Gastroesophageal sphincter (tissue), 4 donors: ENCODE results near the gene MCUB. TPM values are rescaled to one million over a fixed set of nuclear protein-coding genes. Genes with fewer than 3 reads are reported as not detected.

Source experiments
- ATAC-seq: fragments of 150-250 bp; one replicate; pipeline ENCODE4 v1.9.1; 2016; ENCODE audit warnings: mild to moderate bottlenecking, moderate library complexity
- H3K27ac ChIP-seq, 4 donors: fragments of 200-600 bp; sonication (generic) in 3 of 4; 1 replicate in 3 of 4; 2 replicates in 1 of 4; pipeline ENCODE4 v1.5.1; 2016 to 2019
- H3K27me3 ChIP-seq: fragments of 200-600 bp; sonication (generic); one replicate; pipeline ENCODE4 v1.5.1; 2019
- H3K36me3 ChIP-seq, 2 donors: fragments of 200-600 bp; sonication (generic); one replicate each; pipeline ENCODE4 v1.5.1; 2019; ENCODE audit warnings: control low read depth in 1 of 2
- H3K4me1 ChIP-seq, 3 donors: fragments of 200-600 bp; sonication (generic); 1 replicate in 2 of 3; 2 replicates in 1 of 3; pipeline ENCODE4 v1.5.1; 2016 to 2019; ENCODE audit warnings: control low read depth in 2 of 3
- H3K4me3 ChIP-seq, 2 donors: fragments of 200-600 bp; sonication (generic); one replicate each; pipeline ENCODE4 v1.5.1; 2019; ENCODE audit warnings: mild to moderate bottlenecking in 1 of 2, moderate library complexity in 1 of 2
- H3K9me3 ChIP-seq, 3 donors: fragments of 200-600 bp; sonication (generic); one replicate each; pipeline ENCODE4 v1.5.1; 2017 to 2019; ENCODE audit warnings: control low read depth in 2 of 3
- EP300 ChIP-seq: sonication (generic); formaldehyde crosslinking; IDR thresholded peaks from one replicate; pipeline ENCODE4 v1.6.1; 2017; ENCODE audit warnings: antibody characterized with exemption, mild to moderate bottlenecking
- POLR2A ChIP-seq, 2 donors: fragments of 450-650 bp; IDR thresholded peaks; one replicate each; pipeline ENCODE4 v1.6.1; 2017; ENCODE audit warnings: antibody characterized with exemption in 2 of 2, mild to moderate bottlenecking in 2 of 2, moderate library complexity in 1 of 2
- POLR2AphosphoS5 ChIP-seq: sonication (generic); formaldehyde crosslinking; IDR thresholded peaks from one replicate; pipeline ENCODE4 v1.6.1; 2017; ENCODE audit warnings: antibody characterized with exemption
- WGBS, 2 donors: methylation state at CpG; one replicate each; pipeline ENCODE4 v1.1.5; 2018; ENCODE audit warnings: low coverage in 1 of 2; 5-methylcytosine and 5-hydroxymethylcytosine counted together
- total RNA-seq, 4 donors: library from RNA; depleted of rRNA; stranded (reverse); fragments of >200 nt; gene quantifications; one replicate each; pipeline ENCODE4 v1.1.0, GENCODE V29; 2016
- TF ChIP-seq, protein P1 (sequence below), 4 experiments: fragments of 200-600 bp in 2 of 4; fragments of 450-650 bp in 2 of 4; sonication (generic) in 1 of 4; IDR thresholded peaks; one replicate each; pipeline ENCODE4 v1.5.1; 2017 to 2019; ENCODE audit warnings: antibody characterized with exemption in 4 of 4, mild to moderate bottlenecking in 2 of 4, moderate library complexity in 2 of 4

The MCUB gene
- total RNA-seq, 4 donors from 2014 or later, result 3.9 to 33.4 (median 13.3) TPM

DNA sequence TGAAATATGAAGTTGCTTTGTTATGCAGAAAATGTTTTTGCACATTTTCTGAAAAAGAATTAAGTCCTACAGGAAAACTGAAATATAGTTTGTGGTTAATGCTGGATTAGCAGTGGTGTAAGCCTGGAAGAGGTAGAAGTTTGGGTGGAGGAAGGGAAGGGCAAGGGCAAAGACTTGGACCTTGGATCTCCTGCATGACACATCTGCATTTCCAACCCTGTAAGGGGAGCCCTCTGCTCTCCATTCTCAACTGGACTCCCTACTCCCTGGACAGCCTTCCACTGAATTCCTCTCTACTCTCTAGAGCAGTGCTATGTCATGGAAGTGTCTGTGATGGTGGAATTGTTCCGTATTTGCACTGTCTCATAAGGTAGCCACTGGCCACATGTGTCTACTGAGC lies 138.6 kb downstream of the MCUB start:
- ATAC-seq, result no peak
- no peak for TF ChIP-seq POLR2AphosphoS5
- no peak for TF ChIP-seq POLR2A (IDR thresholded peaks at IDR 0.05)
- no peak for TF ChIP-seq EP300
- TF ChIP-seq, protein P1, sequence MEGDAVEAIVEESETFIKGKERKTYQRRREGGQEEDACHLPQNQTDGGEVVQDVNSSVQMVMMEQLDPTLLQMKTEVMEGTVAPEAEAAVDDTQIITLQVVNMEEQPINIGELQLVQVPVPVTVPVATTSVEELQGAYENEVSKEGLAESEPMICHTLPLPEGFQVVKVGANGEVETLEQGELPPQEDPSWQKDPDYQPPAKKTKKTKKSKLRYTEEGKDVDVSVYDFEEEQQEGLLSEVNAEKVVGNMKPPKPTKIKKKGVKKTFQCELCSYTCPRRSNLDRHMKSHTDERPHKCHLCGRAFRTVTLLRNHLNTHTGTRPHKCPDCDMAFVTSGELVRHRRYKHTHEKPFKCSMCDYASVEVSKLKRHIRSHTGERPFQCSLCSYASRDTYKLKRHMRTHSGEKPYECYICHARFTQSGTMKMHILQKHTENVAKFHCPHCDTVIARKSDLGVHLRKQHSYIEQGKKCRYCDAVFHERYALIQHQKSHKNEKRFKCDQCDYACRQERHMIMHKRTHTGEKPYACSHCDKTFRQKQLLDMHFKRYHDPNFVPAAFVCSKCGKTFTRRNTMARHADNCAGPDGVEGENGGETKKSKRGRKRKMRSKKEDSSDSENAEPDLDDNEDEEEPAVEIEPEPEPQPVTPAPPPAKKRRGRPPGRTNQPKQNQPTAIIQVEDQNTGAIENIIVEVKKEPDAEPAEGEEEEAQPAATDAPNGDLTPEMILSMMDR (IDR thresholded peaks at IDR 0.05), result no peak
- no peak overlapping the region for H3K27ac ChIP-seq
- H3K36me3 ChIP-seq, result peaks cover 0 to 43% of the 10 kb centered on the region in 2 donors
- no peak overlapping the region for H3K4me3 ChIP-seq
- 80 to 100% methylated on average over 1 of the region's 1 CpG for WGBS, 2 donors
- H3K9me3 ChIP-seq, result no peaks in the 10 kb centered on the region
- no peaks in the 10 kb centered on the region for H3K27me3 ChIP-seq
- H3K4me1 ChIP-seq, result peaks cover 3 to 15% (median 9%) of the 10 kb centered on the region in 3 donors

DNA sequence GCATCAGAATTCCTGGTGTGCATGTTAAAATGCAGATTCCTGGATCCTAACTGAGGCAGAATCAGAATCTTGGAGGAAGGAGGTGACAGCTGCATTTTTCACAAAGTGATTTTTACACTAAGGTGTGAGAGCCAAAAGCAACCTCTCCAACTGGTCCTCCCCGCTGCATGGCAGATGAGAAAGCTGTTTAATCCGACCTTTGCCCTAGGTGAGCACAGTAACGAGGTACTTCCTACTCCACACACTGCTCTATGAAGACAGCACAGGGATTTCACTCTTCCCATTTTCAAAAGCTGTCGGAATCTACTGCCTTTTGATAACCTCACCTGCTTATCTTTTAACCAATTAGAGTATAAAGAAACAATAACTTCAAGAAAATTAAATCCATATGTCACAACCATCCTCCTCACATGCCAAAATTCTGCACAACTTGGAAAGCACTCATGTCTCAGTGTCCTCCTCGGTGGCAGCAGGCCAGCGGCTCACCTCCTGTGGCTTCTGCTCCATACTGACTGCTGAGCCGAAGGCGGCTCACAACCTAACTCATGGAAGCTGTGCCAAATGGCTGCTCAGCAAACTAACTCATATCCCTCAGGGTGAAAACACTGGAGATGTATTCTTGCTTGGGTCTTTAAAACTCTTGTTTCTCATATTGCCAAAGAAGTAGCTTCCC lies 139.6 kb downstream of the MCUB start:
- H3K4me3 ChIP-seq, result no peak overlapping the region

DNA sequence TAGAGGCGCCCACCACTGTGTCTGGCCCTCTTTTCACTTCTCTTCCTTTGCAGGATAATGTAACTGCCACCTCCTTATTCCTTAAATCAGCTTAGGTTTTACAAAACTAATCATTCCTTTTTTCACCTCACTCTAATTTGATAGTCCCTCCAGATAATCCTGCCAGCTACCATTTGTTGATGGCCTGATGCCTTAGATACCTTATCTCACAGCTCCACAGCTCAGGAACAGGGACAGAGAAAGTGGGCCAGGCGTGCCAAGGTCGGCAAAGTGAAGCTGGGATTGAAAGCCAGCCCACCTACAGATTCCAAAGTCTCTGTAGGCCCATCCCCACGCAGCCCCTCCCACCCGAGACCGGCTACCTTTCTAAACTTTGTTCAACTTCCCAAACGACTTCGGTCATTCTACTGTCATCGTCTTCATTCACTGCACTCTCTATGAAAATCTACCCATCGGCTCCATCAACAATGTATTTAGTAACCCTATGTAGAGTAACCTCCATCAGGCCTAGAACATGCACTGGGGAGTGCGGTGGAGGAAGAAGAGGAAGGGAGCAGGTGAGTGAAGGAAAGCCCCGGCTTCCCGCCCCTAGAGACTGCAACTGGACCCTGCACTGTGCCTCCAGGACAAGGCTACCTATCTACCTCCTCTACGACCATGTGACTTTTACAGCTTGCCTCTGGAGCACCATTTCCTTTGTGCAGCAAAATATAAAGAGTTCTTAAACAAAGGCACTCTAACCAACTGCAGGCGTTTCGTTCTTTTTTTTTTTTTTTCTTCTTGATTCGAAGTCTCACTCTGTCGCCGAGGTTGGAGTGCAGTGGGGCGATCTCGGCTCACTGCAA lies 141.7 kb downstream of the MCUB start:
- no peaks in the 10 kb centered on the region for H3K9me3 ChIP-seq
- peaks cover 0 to 11% of the 10 kb centered on the region in 2 donors for H3K36me3 ChIP-seq
- WGBS, 2 donors, result 54 to 56% methylated on average over 19 of the region's 21 CpGs
- ATAC-seq, result no peak
- peak overlapping the region; percentile 56 to 77 for H3K4me3 ChIP-seq
- H3K4me1 ChIP-seq, result peaks cover 3 to 23% (median 9%) of the 10 kb centered on the region in 3 donors
- peak overlapping the region in 3 of 4 donors; percentile 89 to 91 (median 90) for H3K27ac ChIP-seq
- no peaks in the 10 kb centered on the region for H3K27me3 ChIP-seq
- TF ChIP-seq POLR2A (IDR thresholded peaks at IDR 0.05) (no peak), POLR2AphosphoS5 (no peak), EP300 (no peak)

More for the DNA sequence above, 139.6 kb downstream of the MCUB start:
- Histone ChIP-seq H3K27me3 (no peaks in the 10 kb centered on the region), H3K9me3 (no peaks in the 10 kb centered on the region), H3K4me1 (peaks cover 3 to 23% (median 9%) of the 10 kb centered on the region in 3 donors), H3K27ac (no peak overlapping the region), H3K36me3 (peaks cover 0 to 32% of the 10 kb centered on the region in 2 donors)
- WGBS, 2 donors, result 84 to 97% methylated on average over 6 to 8 of the region's 8 CpGs
- TF ChIP-seq POLR2A (IDR thresholded peaks at IDR 0.05) (no peak), EP300 (no peak), POLR2AphosphoS5 (no peak)
- TF ChIP-seq, protein P1 (IDR thresholded peaks at IDR 0.05), result no peak
- ATAC-seq, result no peak

DNA sequence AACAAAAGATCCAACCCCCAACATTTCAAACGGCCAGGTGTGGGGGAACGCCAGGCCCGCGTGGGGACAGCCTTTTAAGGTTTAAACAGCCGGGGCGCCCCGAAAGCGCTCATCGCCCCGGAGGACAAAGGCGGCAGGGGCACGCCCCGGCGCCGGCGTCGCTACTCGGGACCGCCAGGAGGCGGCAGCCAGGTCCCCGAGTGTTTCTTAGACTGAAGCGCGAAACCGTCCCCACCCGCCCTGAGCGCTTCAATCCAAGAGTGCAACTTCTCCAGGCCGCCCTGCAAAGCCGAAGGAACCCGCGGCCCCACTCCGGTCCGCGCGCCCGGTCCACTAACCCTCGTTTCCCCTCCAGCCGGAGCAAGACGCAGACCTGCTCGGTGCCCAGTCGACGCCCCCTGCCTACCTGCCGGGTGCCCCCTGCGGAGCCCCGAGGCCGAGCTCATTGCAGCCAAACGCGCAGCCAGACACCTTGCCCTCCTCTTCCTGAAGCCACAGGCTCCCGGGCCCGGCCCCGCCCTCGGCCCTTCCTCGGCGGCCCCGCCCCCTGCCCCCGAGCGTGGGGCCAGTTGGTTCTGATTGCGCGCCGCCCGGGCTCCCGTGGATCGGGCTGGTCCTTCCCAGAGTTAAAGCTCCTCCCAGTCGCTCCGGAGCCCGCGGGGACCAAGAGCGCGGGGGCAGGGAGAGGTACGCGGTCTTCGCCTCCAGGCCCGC lies 143.1 kb downstream of the MCUB start, which contains the start of gene CASP6:
TSS of gene CASP6 (minus strand) at position 496 of the 714 bp plus-strand sequence. CDS start at position 446, 50 bp downstream.
- WGBS, 2 donors, result 0% methylated on average over 1 to 10 of the region's 72 CpGs
- Histone ChIP-seq H3K9me3 (no peaks in the 10 kb centered on the region), H3K27ac (peak within 1 kb of the TSS; percentile 4 to 91 (median 90)), H3K27me3 (no peaks in the 10 kb centered on the region), H3K36me3 (peaks cover 0 to 2% of the 10 kb centered on the region in 2 donors), H3K4me3 (peak within 1 kb of the TSS; percentile 56 to 77), H3K4me1 (peaks cover 3 to 23% (median 9%) of the 10 kb centered on the region in 3 donors)
- TF ChIP-seq EP300 (peak; percentile 24), POLR2A (IDR thresholded peaks at IDR 0.05) (peak in 1 of 2 donors; percentile 51), POLR2AphosphoS5 (no peak)
- TF ChIP-seq, protein P1 (IDR thresholded peaks at IDR 0.05), result peak; percentile 47 to 83 (median 67)
- peak; percentile 94 for ATAC-seq
